ENCODE results near the gene CAMKV. TPM values are rescaled to one million over a fixed set of nuclear protein-coding genes. Genes with fewer than 3 reads are reported as not detected.

Gene CAMKV
- total RNA-seq, 4 donors from 2014 or later = not detected

- peaks cover 0 to 21% (median 0%) of the 10 kb centered on the region in 4 donors for H3K4me1 ChIP-seq
- no peaks in the 10 kb centered on the region for H3K36me3 ChIP-seq
- no peaks in the 10 kb centered on the region for H3K27me3 ChIP-seq
- no peak for TF ChIP-seq CTCF (IDR thresholded peaks at IDR 0.05)
- TF ChIP-seq POLR2A (IDR thresholded peaks at IDR 0.05) = no peak
- TF ChIP-seq EP300 (IDR thresholded peaks at IDR 0.05) = no peak
- no peaks in the 10 kb centered on the region for H3K9me3 ChIP-seq
- H3K27ac ChIP-seq = no peak overlapping the region
- no peak overlapping the region for H3K4me3 ChIP-seq
- no peak for DNase-seq (ENCODE audit: low spot score in 2 of 2)
- 19 to 26% methylated on average over 6 of the region's 6 CpGs for WGBS, 2 donors
These were observed 11.0 kb upstream of the CAMKV start for GRCh38 chr3:49880581-49881315.

- TF ChIP-seq CTCF (IDR thresholded peaks at IDR 0.05) (no peak), POLR2A (IDR thresholded peaks at IDR 0.05) (no peak), EP300 (IDR thresholded peaks at IDR 0.05) (no peak)
- peaks cover 0 to 21% (median 0%) of the 10 kb centered on the region in 4 donors for H3K4me1 ChIP-seq
- DNase-seq (ENCODE audit: low spot score in 2 of 2) = no peak
These were observed 10.0 kb upstream of the CAMKV start for GRCh38 chr3:49879721-49880120.

GRCh38 chr3:49878686-49879085, 9.0 kb upstream of the CAMKV start:
- TF ChIP-seq EP300 (IDR thresholded peaks at IDR 0.05) = no peak
- no peak for TF ChIP-seq POLR2A (IDR thresholded peaks at IDR 0.05)
- TF ChIP-seq CTCF (IDR thresholded peaks at IDR 0.05) = no peak
- Histone ChIP-seq H3K27me3 (no peaks in the 10 kb centered on the region), H3K4me3 (no peak overlapping the region), H3K4me1 (peaks cover 0 to 21% (median 0%) of the 10 kb centered on the region in 4 donors), H3K27ac (no peak overlapping the region), H3K36me3 (no peaks in the 10 kb centered on the region), H3K9me3 (no peaks in the 10 kb centered on the region)
- no peak for DNase-seq (ENCODE audit: low spot score in 2 of 2)

More at GRCh38 chr3:49879721-49880120, 10.0 kb upstream of the CAMKV start:
- H3K27ac ChIP-seq = no peak overlapping the region
- H3K27me3 ChIP-seq = no peaks in the 10 kb centered on the region
- no peaks in the 10 kb centered on the region for H3K36me3 ChIP-seq
- H3K4me3 ChIP-seq = no peak overlapping the region
- H3K9me3 ChIP-seq = no peaks in the 10 kb centered on the region
- 35 to 43% methylated on average over 2 of the region's 2 CpGs for WGBS, 2 donors

- DNase-seq (ENCODE audit: low spot score in 2 of 2) = no peak
- 89 to 100% methylated on average over 2 of the region's 2 CpGs for WGBS, 2 donors
- TF ChIP-seq POLR2A (IDR thresholded peaks at IDR 0.05) (no peak), CTCF (IDR thresholded peaks at IDR 0.05) (no peak), EP300 (IDR thresholded peaks at IDR 0.05) (no peak)
- Histone ChIP-seq H3K4me1 (peaks cover 0 to 24% (median 3%) of the 10 kb centered on the region in 4 donors), H3K36me3 (no peaks in the 10 kb centered on the region), H3K27me3 (no peaks in the 10 kb centered on the region), H3K4me3 (no peak overlapping the region), H3K9me3 (no peaks in the 10 kb centered on the region), H3K27ac (no peak overlapping the region)
These were observed 8.0 kb upstream of the CAMKV start for GRCh38 chr3:49877716-49878115.

- Histone ChIP-seq H3K4me1 (peaks cover 0 to 14% (median 4%) of the 10 kb centered on the region in 4 donors), H3K36me3 (no peaks in the 10 kb centered on the region), H3K4me3 (no peak overlapping the region), H3K9me3 (no peaks in the 10 kb centered on the region), H3K27ac (no peak overlapping the region), H3K27me3 (no peaks in the 10 kb centered on the region)
- DNase-seq (ENCODE audit: low spot score in 2 of 2) = no peak
- TF ChIP-seq EP300 (IDR thresholded peaks at IDR 0.05) = no peak
- TF ChIP-seq POLR2A (IDR thresholded peaks at IDR 0.05) = no peak
- no peak for TF ChIP-seq CTCF (IDR thresholded peaks at IDR 0.05)
- 92 to 94% methylated on average over 5 of the region's 5 CpGs for WGBS, 2 donors
These were observed 6.9 kb upstream of the CAMKV start for GRCh38 chr3:49876567-49876966.

Measured in tibial nerve (tissue), 4 donors.